GM10847 (cell line): ENCODE results near the gene UNC45A.

Experiments used
- POLR2A ChIP-seq: IDR thresholded peaks from 2 replicates; pipeline ENCODE4 v1.6.1; 2011; ENCODE audit not compliant: insufficient read length; ENCODE audit errors: extremely low read depth

The UNC45A gene

GRCh38 chr15:90911302-90911623, 23.8 kb upstream of the UNC45A start:
- TF ChIP-seq POLR2A: no peak

- no peak for TF ChIP-seq POLR2A
Observed at GRCh38 chr15:90911906-90912769, 22.9 kb upstream of the UNC45A start.

GRCh38 chr15:90912770-90913075, 22.4 kb upstream of the UNC45A start:
- no peak for TF ChIP-seq POLR2A

- TF ChIP-seq POLR2A: no peak
Observed at GRCh38 chr15:90913398-90913944, 21.6 kb upstream of the UNC45A start.

GRCh38 chr15:90914305-90915080, 20.6 kb upstream of the UNC45A start:
- TF ChIP-seq POLR2A: no peak

- no peak for TF ChIP-seq POLR2A
Observed at GRCh38 chr15:90915216-90915807, 19.8 kb upstream of the UNC45A start.

- no peak for TF ChIP-seq POLR2A
Observed at GRCh38 chr15:90915808-90916440, 19.2 kb upstream of the UNC45A start.

GRCh38 chr15:90916461-90916860, 18.6 kb upstream of the UNC45A start:
- TF ChIP-seq POLR2A: no peak

- TF ChIP-seq POLR2A: no peak
Observed at GRCh38 chr15:90917569-90917968, 17.5 kb upstream of the UNC45A start.

GRCh38 chr15:90918034-90918788, 16.9 kb upstream of the UNC45A start:
- TF ChIP-seq POLR2A: no peak

GRCh38 chr15:90918835-90919234, 16.2 kb upstream of the UNC45A start:
- no peak for TF ChIP-seq POLR2A

- TF ChIP-seq POLR2A: no peak
Observed at GRCh38 chr15:90921887-90922286, 13.2 kb upstream of the UNC45A start.

- TF ChIP-seq POLR2A: no peak
Observed at GRCh38 chr15:90924375-90924774, 10.7 kb upstream of the UNC45A start.

- no peak for TF ChIP-seq POLR2A
Observed at GRCh38 chr15:90929246-90930019, 5.7 kb upstream of the UNC45A start.
